AG04450 (cell line): ENCODE measurements around the gene PPP3CB. TPM values are rescaled to one million over a fixed set of nuclear protein-coding genes. Genes with fewer than 3 reads are reported as not detected.
A peak's percentile ranks its signal among the peaks of the same experiment; 100 is the strongest.

ENCODE experiments used
- CTCF ChIA-PET: fragments of 300-600, 350-600 bp; formaldehyde crosslinking; extraction: SDS; loops from one replicate; lab custom pipeline; 2022; ENCODE audit warnings: antibody characterized with exemption, inconsistent platforms; lab: Charles Lee
- POLR2A ChIA-PET: fragments of 350-600 bp; formaldehyde crosslinking; extraction: SDS; loops from one replicate; lab custom pipeline; 2021; ENCODE audit warnings: antibody characterized with exemption, inconsistent platforms; lab: Yijun Ruan, JAX
- DNase-seq: peaks from one replicate; pipeline ENCODE4 v3.0.0-alpha.2; 2011; ENCODE audit warnings: low read depth, low spot score
- H3K27ac ChIP-seq: one replicate; pipeline ENCODE4 v1.5.1; 2012; ENCODE audit warnings: low read depth, low read length, control low read depth
- H3K27me3 ChIP-seq: one replicate; pipeline ENCODE4 v1.6.0; 2012; ENCODE audit warnings: low read length; ENCODE audit not compliant: control insufficient read depth, insufficient read depth
- H3K4me3 ChIP-seq: 2 replicates; pipeline ENCODE4 v1.5.1; 2011; ENCODE audit warnings: mild to moderate bottlenecking, low read depth, low read length, control low read depth
- H3K9me3 ChIP-seq: 2 replicates; pipeline ENCODE4 v1.5.1; 2012; ENCODE audit warnings: low read length; ENCODE audit not compliant: control insufficient read depth, insufficient read depth
- polyA plus RNA-seq: library from polyadenylated mRNA; depleted of rRNA; stranded (reverse); fragments of >200 nt; gene quantifications from 2 replicates; pipeline ENCODE4 v1.2.3, GENCODE V29; 2011
- TF ChIP-seq, protein P1 (sequence below): IDR thresholded peaks from 2 replicates; pipeline ENCODE4 v1.5.1; 2011; ENCODE audit warnings: low read depth, low read length, control low read depth, inconsistent platforms

PPP3CB gene
- polyA plus RNA-seq, 1 experiment = 41.8 TPM

DNA sequence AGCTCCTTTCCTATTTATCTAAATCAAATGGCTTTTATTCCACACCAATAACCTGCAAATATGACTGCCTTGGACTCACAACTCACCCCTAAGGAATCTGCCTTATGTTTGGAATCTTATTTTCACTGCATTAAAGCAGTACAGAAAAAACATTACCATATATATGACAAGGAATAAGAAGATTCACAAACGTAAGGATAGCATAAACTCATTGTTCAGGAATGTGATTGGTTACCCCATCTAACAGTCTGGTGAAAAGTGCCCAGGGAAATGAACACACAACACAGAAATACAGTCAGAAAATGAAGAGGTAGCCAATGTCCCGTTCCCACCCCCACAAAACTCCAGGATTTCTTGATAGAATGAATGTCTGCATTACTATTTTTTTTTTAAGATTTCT is 2.0 kb downstream of the PPP3CB start:
- DNase-seq = peak; percentile 21
- TF ChIP-seq, protein P1, sequence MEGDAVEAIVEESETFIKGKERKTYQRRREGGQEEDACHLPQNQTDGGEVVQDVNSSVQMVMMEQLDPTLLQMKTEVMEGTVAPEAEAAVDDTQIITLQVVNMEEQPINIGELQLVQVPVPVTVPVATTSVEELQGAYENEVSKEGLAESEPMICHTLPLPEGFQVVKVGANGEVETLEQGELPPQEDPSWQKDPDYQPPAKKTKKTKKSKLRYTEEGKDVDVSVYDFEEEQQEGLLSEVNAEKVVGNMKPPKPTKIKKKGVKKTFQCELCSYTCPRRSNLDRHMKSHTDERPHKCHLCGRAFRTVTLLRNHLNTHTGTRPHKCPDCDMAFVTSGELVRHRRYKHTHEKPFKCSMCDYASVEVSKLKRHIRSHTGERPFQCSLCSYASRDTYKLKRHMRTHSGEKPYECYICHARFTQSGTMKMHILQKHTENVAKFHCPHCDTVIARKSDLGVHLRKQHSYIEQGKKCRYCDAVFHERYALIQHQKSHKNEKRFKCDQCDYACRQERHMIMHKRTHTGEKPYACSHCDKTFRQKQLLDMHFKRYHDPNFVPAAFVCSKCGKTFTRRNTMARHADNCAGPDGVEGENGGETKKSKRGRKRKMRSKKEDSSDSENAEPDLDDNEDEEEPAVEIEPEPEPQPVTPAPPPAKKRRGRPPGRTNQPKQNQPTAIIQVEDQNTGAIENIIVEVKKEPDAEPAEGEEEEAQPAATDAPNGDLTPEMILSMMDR = no peak
- ChIA-PET POLR2A (no interaction called here), CTCF (no interaction called here)
- H3K27me3 ChIP-seq = no peaks in the 10 kb centered on the region
- H3K4me3 ChIP-seq = peak overlapping the region; percentile 28
- H3K27ac ChIP-seq = peak overlapping the region; percentile 49
- H3K9me3 ChIP-seq = no peaks in the 10 kb centered on the region; the same call in 1 of the 2 replicates

DNA sequence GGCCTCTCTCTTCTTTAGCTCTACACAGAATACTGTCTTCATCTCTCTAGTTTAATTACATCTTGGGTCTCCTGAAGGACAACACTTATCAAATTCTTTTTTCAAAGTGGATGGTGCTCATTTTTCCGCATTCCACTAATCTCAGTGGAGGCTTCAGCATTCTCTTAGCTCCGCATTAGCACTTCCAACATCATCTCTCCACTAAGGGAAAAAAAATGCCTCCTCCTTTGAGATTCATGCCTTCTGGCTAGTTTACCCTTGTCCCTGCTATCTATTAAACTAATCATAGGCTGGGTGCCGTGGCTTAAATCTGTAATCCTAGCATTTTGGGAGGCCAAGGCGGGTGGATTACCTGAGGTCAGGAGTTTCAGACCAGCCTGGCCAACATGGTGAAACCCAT is 9.2 kb downstream of the PPP3CB start:
- ChIA-PET CTCF (interaction anchor here (0.7 kb wide), 1 partner anchor 43 kb away, joined by 9 read pairs; no protein-coding TSS in a partner anchor), POLR2A (no interaction called here)
- Histone ChIP-seq H3K9me3 (no peaks in the 10 kb centered on the region), H3K4me3 (no peak overlapping the region), H3K27me3 (no peaks in the 10 kb centered on the region), H3K27ac (no peak overlapping the region)
- TF ChIP-seq, protein P1 = no peak
- no peak for DNase-seq

DNA sequence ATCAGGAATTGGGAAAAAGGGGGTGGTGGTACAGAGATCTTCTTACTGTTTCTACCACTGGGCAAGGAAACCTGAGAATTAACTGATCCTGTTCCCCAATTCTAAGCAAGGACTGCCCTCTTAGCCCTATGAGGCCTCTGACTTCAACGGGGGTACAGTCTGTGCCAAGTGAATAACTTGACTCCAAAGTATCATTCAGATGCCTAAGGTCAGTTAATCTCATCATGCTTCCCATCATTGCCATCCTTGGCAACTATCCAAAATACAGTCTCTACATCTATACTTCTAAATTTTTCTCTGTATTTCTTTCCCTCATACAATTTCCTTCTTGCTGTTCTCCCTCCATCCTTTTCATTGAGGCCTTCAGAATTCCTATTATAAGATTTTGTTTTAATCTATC is 10.5 kb downstream of the PPP3CB start:
- TF ChIP-seq, protein P1 = no peak
- POLR2A ChIA-PET = interaction anchor here (0.9 kb wide), 1 partner anchor 11 kb away, joined by 3 read pairs; the partner anchor contains the start of gene PPP3CB
- Histone ChIP-seq H3K4me3 (no peak overlapping the region), H3K9me3 (no peaks in the 10 kb centered on the region), H3K27me3 (no peaks in the 10 kb centered on the region), H3K27ac (no peak overlapping the region)
- no peak for DNase-seq
- CTCF ChIA-PET = no interaction called here

- Histone ChIP-seq H3K9me3 (no peaks in the 10 kb centered on the region), H3K4me3 (no peak overlapping the region), H3K27ac (no peak overlapping the region), H3K27me3 (no peaks in the 10 kb centered on the region)
- ChIA-PET CTCF (no interaction called here), POLR2A (interaction anchor here (0.7 kb wide), 1 partner anchor 1291 kb away, joined by 6 read pairs; no protein-coding TSS in a partner anchor)
- DNase-seq = no peak
- TF ChIP-seq, protein P1 = no peak
Observed at GRCh38 chr10:73480158-73480557, 15.7 kb downstream of the PPP3CB start.

DNA sequence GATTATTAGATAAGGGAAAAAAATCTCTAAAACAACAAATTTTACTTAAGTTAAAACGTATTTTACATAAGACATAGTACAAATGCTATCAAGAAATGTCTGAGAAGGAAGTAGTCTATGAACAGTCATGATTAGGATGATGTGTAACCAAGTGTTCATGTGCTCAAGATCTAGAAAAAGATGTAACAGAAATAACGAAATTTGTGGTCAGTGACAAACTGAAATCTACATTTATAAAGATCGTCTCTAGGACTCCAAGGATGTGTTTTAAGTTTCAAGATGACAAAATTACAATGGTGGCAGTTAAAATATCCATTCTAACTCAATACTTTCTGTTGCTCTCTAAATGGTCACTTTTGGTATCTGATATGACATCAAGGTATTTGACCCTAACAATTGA is 17.2 kb downstream of the PPP3CB start:
- Histone ChIP-seq H3K4me3 (no peak overlapping the region), H3K9me3 (no peaks in the 10 kb centered on the region), H3K27me3 (no peaks in the 10 kb centered on the region), H3K27ac (no peak overlapping the region)
- POLR2A ChIA-PET = interaction anchor here (0.7 kb wide), 1 partner anchor 367 kb away, joined by 3 read pairs; no protein-coding TSS in a partner anchor
- no peak for DNase-seq
- TF ChIP-seq, protein P1 = no peak
- CTCF ChIA-PET = no interaction called here
